Neural cell (in vitro differentiated cells): ENCODE data around the gene MND1.

Experiments
- POLR2AphosphoS5 ChIP-seq: IDR thresholded peaks from 2 replicates; pipeline ENCODE4 v1.6.1; 2012
- TF ChIP-seq, protein P1 (sequence below): fragments of 450-650 bp; IDR thresholded peaks from 2 replicates; pipeline ENCODE4 v1.5.1; 2014; ENCODE audit warnings: antibody characterized with exemption, mild to moderate bottlenecking, moderate library complexity; ENCODE audit not compliant: poor library complexity, severe bottlenecking

DNA sequence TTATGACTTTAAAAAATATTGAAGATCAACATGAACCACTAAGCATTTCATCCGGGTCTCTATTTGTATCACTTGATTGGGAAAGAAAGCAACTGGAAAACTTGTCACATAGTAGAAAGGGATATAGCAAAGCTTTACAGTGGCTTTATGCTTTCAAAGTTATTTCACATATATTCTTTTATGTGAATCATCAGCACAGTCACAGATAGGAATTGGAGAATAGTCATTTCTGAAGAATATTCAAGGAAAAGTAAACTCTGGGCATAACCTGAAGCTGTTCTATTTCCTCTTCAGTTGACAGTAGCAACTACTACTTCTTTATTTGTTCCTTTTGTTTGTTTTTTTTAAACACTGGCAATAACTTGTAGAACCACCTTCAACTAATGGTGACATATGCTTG is 50.5 kb downstream of the MND1 start:
- TF ChIP-seq, protein P1, sequence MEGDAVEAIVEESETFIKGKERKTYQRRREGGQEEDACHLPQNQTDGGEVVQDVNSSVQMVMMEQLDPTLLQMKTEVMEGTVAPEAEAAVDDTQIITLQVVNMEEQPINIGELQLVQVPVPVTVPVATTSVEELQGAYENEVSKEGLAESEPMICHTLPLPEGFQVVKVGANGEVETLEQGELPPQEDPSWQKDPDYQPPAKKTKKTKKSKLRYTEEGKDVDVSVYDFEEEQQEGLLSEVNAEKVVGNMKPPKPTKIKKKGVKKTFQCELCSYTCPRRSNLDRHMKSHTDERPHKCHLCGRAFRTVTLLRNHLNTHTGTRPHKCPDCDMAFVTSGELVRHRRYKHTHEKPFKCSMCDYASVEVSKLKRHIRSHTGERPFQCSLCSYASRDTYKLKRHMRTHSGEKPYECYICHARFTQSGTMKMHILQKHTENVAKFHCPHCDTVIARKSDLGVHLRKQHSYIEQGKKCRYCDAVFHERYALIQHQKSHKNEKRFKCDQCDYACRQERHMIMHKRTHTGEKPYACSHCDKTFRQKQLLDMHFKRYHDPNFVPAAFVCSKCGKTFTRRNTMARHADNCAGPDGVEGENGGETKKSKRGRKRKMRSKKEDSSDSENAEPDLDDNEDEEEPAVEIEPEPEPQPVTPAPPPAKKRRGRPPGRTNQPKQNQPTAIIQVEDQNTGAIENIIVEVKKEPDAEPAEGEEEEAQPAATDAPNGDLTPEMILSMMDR, result no peak
- no peak for TF ChIP-seq POLR2AphosphoS5
